Neural cell (in vitro differentiated cells): ENCODE results near the gene TMEM255B.

Experiments used
- CTCF ChIP-seq: fragments of 450-650 bp; IDR thresholded peaks from 2 replicates; pipeline ENCODE4 v1.5.1; 2014; ENCODE audit warnings: antibody characterized with exemption, mild to moderate bottlenecking, moderate library complexity; ENCODE audit not compliant: poor library complexity, severe bottlenecking
- REST ChIP-seq: IDR thresholded peaks from 2 replicates; pipeline ENCODE4 v1.6.1; 2012; ENCODE audit warnings: borderline replicate concordance

- TF ChIP-seq CTCF, result no peak
- TF ChIP-seq REST, result no peak
Observed at GRCh38 chr13:113800576-113800926, 41.5 kb downstream of the TMEM255B start.
